ENCODE results near the gene SLC37A2.
A peak's percentile ranks its signal among the peaks of the same experiment; 100 is the strongest.
"Not testable (repeated sequence)": the region's sequence is repeated elsewhere in the genome, so short reads cannot be mapped to it uniquely, and the experiment has no call there.

The SLC37A2 gene

DNA sequence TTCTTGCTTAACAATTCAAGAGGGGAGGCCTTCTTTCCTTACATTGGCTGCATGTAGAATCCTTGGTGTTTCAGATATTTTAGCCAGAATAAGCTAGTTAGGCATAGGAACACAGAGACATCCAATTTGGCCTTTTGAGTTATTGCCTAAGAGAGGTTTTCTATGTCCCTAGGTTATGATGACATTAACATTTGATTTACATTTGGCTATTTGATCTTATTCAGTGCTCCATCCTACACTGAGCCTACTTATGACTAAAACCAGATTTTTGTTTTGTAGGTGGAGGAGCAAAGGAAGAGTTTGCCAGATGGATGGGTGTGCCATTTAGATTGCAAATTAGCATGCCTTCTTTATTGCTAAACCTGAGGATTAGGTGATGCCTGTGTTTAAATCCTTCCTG is 11.1 kb upstream of the SLC37A2 start:
- no peak overlapping the region for H3K4me3 ChIP-seq (ENCODE audit: low read depth, low read length)
- no peak overlapping the region for H3K9ac ChIP-seq (ENCODE audit: low read length)
- H3K23ac ChIP-seq (ENCODE audit: low read length): no peak overlapping the region
- H4K12ac ChIP-seq (ENCODE audit: low read depth, low read length): no peak overlapping the region
- H2AK5ac ChIP-seq (ENCODE audit: low read length): no peak overlapping the region
- H2BK12ac ChIP-seq (ENCODE audit: low read length): no peak overlapping the region
- H2BK5ac ChIP-seq (ENCODE audit: low read depth, low read length, poor library complexity): no peak overlapping the region
- H3K27me3 ChIP-seq (ENCODE audit: insufficient read depth, low read length): no peaks in the 10 kb centered on the region
- no peaks in the 10 kb centered on the region for H3K79me2 ChIP-seq (ENCODE audit: control insufficient read depth, insufficient read depth, low read length, poor library complexity)
- H3K4me2 ChIP-seq (ENCODE audit: low read length): no peak overlapping the region
- H3K9me3 ChIP-seq (ENCODE audit: insufficient read depth, low read depth, low read length): no peaks in the 10 kb centered on the region
- no peak overlapping the region for H4K91ac ChIP-seq (ENCODE audit: low read depth, low read length)
- no peak overlapping the region for H3K27ac ChIP-seq (ENCODE audit: low read depth, low read length)
- H4K8ac ChIP-seq (ENCODE audit: low read depth, low read length): no peak overlapping the region
- no peak overlapping the region for H2BK120ac ChIP-seq (ENCODE audit: insufficient read depth, low read length, poor library complexity)
- DNase-seq: no peak
- no peak overlapping the region for H3K4ac ChIP-seq (ENCODE audit: low read depth, low read length)
- H3K18ac ChIP-seq (ENCODE audit: low read length): no peak overlapping the region
- no peaks in the 10 kb centered on the region for H3K36me3 ChIP-seq (ENCODE audit: control insufficient read depth in 1 of 2, insufficient read depth in 2 of 2, low read length in 2 of 2)
- H3K14ac ChIP-seq (ENCODE audit: low read length): no peak overlapping the region
- H3K79me1 ChIP-seq (ENCODE audit: low read length): no peaks in the 10 kb centered on the region
- no peaks in the 10 kb centered on the region for H3K4me1 ChIP-seq (ENCODE audit: control insufficient read depth in 1 of 2, insufficient read depth in 2 of 2, low read length in 2 of 2)
- H2AFZ ChIP-seq (ENCODE audit: insufficient read depth, low read length, poor library complexity): no peak overlapping the region

- no peak overlapping the region for H3K18ac ChIP-seq (ENCODE audit: low read length)
- no peaks in the 10 kb centered on the region for H3K27me3 ChIP-seq (ENCODE audit: insufficient read depth, low read length)
- no peak overlapping the region for H2AFZ ChIP-seq (ENCODE audit: insufficient read depth, low read length, poor library complexity)
- no peak for DNase-seq
- H3K4me3 ChIP-seq (ENCODE audit: low read depth, low read length): no peak overlapping the region
- no peak overlapping the region for H4K8ac ChIP-seq (ENCODE audit: low read depth, low read length)
- no peak overlapping the region for H3K4me2 ChIP-seq (ENCODE audit: low read length)
- H3K79me2 ChIP-seq (ENCODE audit: control insufficient read depth, insufficient read depth, low read length, poor library complexity): no peaks in the 10 kb centered on the region
- H4K91ac ChIP-seq (ENCODE audit: low read depth, low read length): no peak overlapping the region
- H3K36me3 ChIP-seq (ENCODE audit: control insufficient read depth in 1 of 2, insufficient read depth in 2 of 2, low read length in 2 of 2): no peaks in the 10 kb centered on the region
- no peak overlapping the region for H3K27ac ChIP-seq (ENCODE audit: low read depth, low read length)
- no peak overlapping the region for H3K14ac ChIP-seq (ENCODE audit: low read length)
- no peaks in the 10 kb centered on the region for H3K9me3 ChIP-seq (ENCODE audit: insufficient read depth, low read depth, low read length)
- no peak overlapping the region for H2BK12ac ChIP-seq (ENCODE audit: low read length)
- H2AK5ac ChIP-seq (ENCODE audit: low read length): no peak overlapping the region
- H3K23ac ChIP-seq (ENCODE audit: low read length): no peak overlapping the region
- no peak overlapping the region for H4K12ac ChIP-seq (ENCODE audit: low read depth, low read length)
- H3K4ac ChIP-seq (ENCODE audit: low read depth, low read length): no peak overlapping the region
- H2BK5ac ChIP-seq (ENCODE audit: low read depth, low read length, poor library complexity): no peak overlapping the region
- no CpG with 5 or more reads among the region's 1 CpG for WGBS (ENCODE audit: extremely low coverage, insufficient coverage, insufficient read length)
- no peaks in the 10 kb centered on the region for H3K79me1 ChIP-seq (ENCODE audit: low read length)
- no peaks in the 10 kb centered on the region for H3K4me1 ChIP-seq (ENCODE audit: control insufficient read depth in 1 of 2, insufficient read depth in 2 of 2, low read length in 2 of 2)
- H2BK120ac ChIP-seq (ENCODE audit: insufficient read depth, low read length, poor library complexity): no peak overlapping the region
- no peak overlapping the region for H3K9ac ChIP-seq (ENCODE audit: low read length)
Observed at GRCh38 chr11:125053167-125053566, 9.9 kb upstream of the SLC37A2 start.

GRCh38 chr11:125055107-125055715 is 7.9 kb upstream of the SLC37A2 start:
- Histone ChIP-seq H4K91ac (ENCODE audit: low read depth, low read length) (no peak overlapping the region), H3K27me3 (ENCODE audit: insufficient read depth, low read length) (no peaks in the 10 kb centered on the region), H3K79me1 (ENCODE audit: low read length) (no peaks in the 10 kb centered on the region), H3K4ac (ENCODE audit: low read depth, low read length) (no peak overlapping the region), H2AFZ (ENCODE audit: insufficient read depth, low read length, poor library complexity) (no peak overlapping the region), H3K4me1 (ENCODE audit: control insufficient read depth in 1 of 2, insufficient read depth in 2 of 2, low read length in 2 of 2) (no peaks in the 10 kb centered on the region), H4K8ac (ENCODE audit: low read depth, low read length) (no peak overlapping the region), H4K12ac (ENCODE audit: low read depth, low read length) (no peak overlapping the region), H3K36me3 (ENCODE audit: control insufficient read depth in 1 of 2, insufficient read depth in 2 of 2, low read length in 2 of 2) (no peaks in the 10 kb centered on the region), H3K27ac (ENCODE audit: low read depth, low read length) (no peak overlapping the region), H3K14ac (ENCODE audit: low read length) (no peak overlapping the region), H2BK12ac (ENCODE audit: low read length) (no peak overlapping the region), H2BK120ac (ENCODE audit: insufficient read depth, low read length, poor library complexity) (no peak overlapping the region), H2BK5ac (ENCODE audit: low read depth, low read length, poor library complexity) (no peak overlapping the region), H3K23ac (ENCODE audit: low read length) (no peak overlapping the region), H3K9me3 (ENCODE audit: insufficient read depth, low read depth, low read length) (no peaks in the 10 kb centered on the region), H3K4me2 (ENCODE audit: low read length) (no peak overlapping the region), H2AK5ac (ENCODE audit: low read length) (no peak overlapping the region), H3K18ac (ENCODE audit: low read length) (no peak overlapping the region), H3K79me2 (ENCODE audit: control insufficient read depth, insufficient read depth, low read length, poor library complexity) (no peaks in the 10 kb centered on the region), H3K4me3 (ENCODE audit: low read depth, low read length) (no peak overlapping the region), H3K9ac (ENCODE audit: low read length) (no peak overlapping the region)
- WGBS (ENCODE audit: extremely low coverage, insufficient coverage, insufficient read length): no CpG with 5 or more reads among the region's 2 CpGs
- peak in 1 of 2 donors; percentile 76 for DNase-seq

- not testable (repeated sequence) for H3K4me3 ChIP-seq (ENCODE audit: low read depth, low read length); H3K23ac ChIP-seq (ENCODE audit: low read length); H3K4me1 ChIP-seq (ENCODE audit: control insufficient read depth in 1 of 2, insufficient read depth in 2 of 2, low read length in 2 of 2); DNase-seq; H2AFZ ChIP-seq (ENCODE audit: insufficient read depth, low read length, poor library complexity); H3K4me2 ChIP-seq (ENCODE audit: low read length); H2BK120ac ChIP-seq (ENCODE audit: insufficient read depth, low read length, poor library complexity); H2BK12ac ChIP-seq (ENCODE audit: low read length); H3K4ac ChIP-seq (ENCODE audit: low read depth, low read length); H2AK5ac ChIP-seq (ENCODE audit: low read length); H3K79me1 ChIP-seq (ENCODE audit: low read length); H3K27me3 ChIP-seq (ENCODE audit: insufficient read depth, low read length); H4K12ac ChIP-seq (ENCODE audit: low read depth, low read length); H3K18ac ChIP-seq (ENCODE audit: low read length); H3K36me3 ChIP-seq (ENCODE audit: control insufficient read depth in 1 of 2, insufficient read depth in 2 of 2, low read length in 2 of 2); H3K9me3 ChIP-seq (ENCODE audit: insufficient read depth, low read depth, low read length); H3K79me2 ChIP-seq (ENCODE audit: control insufficient read depth, insufficient read depth, low read length, poor library complexity); H3K14ac ChIP-seq (ENCODE audit: low read length); H4K8ac ChIP-seq (ENCODE audit: low read depth, low read length); H3K27ac ChIP-seq (ENCODE audit: low read depth, low read length); H2BK5ac ChIP-seq (ENCODE audit: low read depth, low read length, poor library complexity); H3K9ac ChIP-seq (ENCODE audit: low read length); H4K91ac ChIP-seq (ENCODE audit: low read depth, low read length)
- no CpG with 5 or more reads among the region's 2 CpGs for WGBS (ENCODE audit: extremely low coverage, insufficient coverage, insufficient read length)
Observed at GRCh38 chr11:125056111-125056510, 7.0 kb upstream of the SLC37A2 start.

Measured in trophoblast cell (in vitro differentiated cells and primary cell).